Activated T-helper 1 cell treated with anti-CD3 and anti-CD28 coated beads, Interleukin-12 subunit alpha, Interleukin-12 subunit beta, Interleukin-2, Interleukin-4 antibody, amounts not matched to agents 30 ng/mL and 10 ng/mL and 1 ng/mL, durations not matched to agents 14 hours and 24 hours and 36 hours (primary cell): ENCODE data around the gene GOLT1A. TPM values are rescaled to one million over a fixed set of nuclear protein-coding genes. Genes with fewer than 3 reads are reported as not detected.

Experiments
- DNase-seq: peaks from one replicate; pipeline ENCODE4 v3.0.0; 2021; ENCODE audit warnings: low spot score
- H3K27ac Mint-ChIP-seq: one replicate; pipeline ENCODE4 v1.8.0; 2021; ENCODE audit warnings: mild to moderate bottlenecking, mixed read lengths
- H3K27me3 Mint-ChIP-seq: one replicate; pipeline ENCODE4 v1.8.0; 2022; ENCODE audit warnings: mild to moderate bottlenecking, moderate library complexity, mixed read lengths; ENCODE audit not compliant: insufficient read depth
- H3K36me3 Mint-ChIP-seq: one replicate; pipeline ENCODE4 v1.8.0; 2021; ENCODE audit warnings: low read depth, mixed read lengths
- H3K4me1 Mint-ChIP-seq: one replicate; pipeline ENCODE4 v1.8.0; 2021; ENCODE audit warnings: low read depth, mixed read lengths
- H3K4me3 Mint-ChIP-seq: one replicate; pipeline ENCODE4 v1.8.0; 2021; ENCODE audit warnings: mild to moderate bottlenecking, moderate library complexity, mixed read lengths
- H3K9me3 Mint-ChIP-seq: one replicate; pipeline ENCODE4 v1.8.0; 2021; ENCODE audit warnings: mixed read lengths
- intact Hi-C: fragments of 100-400 bp; cut with micrococcal nuclease; formaldehyde crosslinking; loops from one replicate; pipeline ENCODE4 v1.15.1; 2024
- total RNA-seq: library from RNA; stranded (reverse); gene quantifications from 2 replicates; pipeline ENCODE4 v1.2.3, GENCODE V29; 2022

The GOLT1A gene, protein sequence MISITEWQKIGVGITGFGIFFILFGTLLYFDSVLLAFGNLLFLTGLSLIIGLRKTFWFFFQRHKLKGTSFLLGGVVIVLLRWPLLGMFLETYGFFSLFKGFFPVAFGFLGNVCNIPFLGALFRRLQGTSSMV
- not detected in 2 replicates for total RNA-seq

- DNase-seq = peak; percentile 10
- Mint-ChIP-seq H3K9me3 (no peaks in the 10 kb centered on the region), H3K27me3 (peaks cover 7% of the 10 kb centered on the region), H3K27ac (peak within 1 kb of the TSS; percentile 3), H3K4me1 (peaks cover 5% of the 10 kb centered on the region), H3K36me3 (no peaks in the 10 kb centered on the region), H3K4me3 (peak within 1 kb of the TSS; percentile 59)
- intact Hi-C loops = loop anchor here (1.0 kb wide), 1 partner anchor 149 kb away; no protein-coding TSS in a partner anchor
Observed at GRCh38 chr1:204213668-204214662, at the start of gene GOLT1A. TSS of gene GOLT1A (minus strand) at chr1:204213988. CDS start at chr1:204213906, 82 bp downstream.

- Mint-ChIP-seq H3K27ac (no peak overlapping the region), H3K9me3 (no peaks in the 10 kb centered on the region), H3K4me1 (no peaks in the 10 kb centered on the region), H3K36me3 (no peaks in the 10 kb centered on the region), H3K4me3 (no peak overlapping the region), H3K27me3 (peaks cover 2% of the 10 kb centered on the region)
- intact Hi-C loops = no loop called here
- DNase-seq = no peak
Observed at GRCh38 chr1:204263254-204263910, 49.6 kb upstream of the GOLT1A start.

GRCh38 chr1:204262506-204263253 lies 48.9 kb upstream of the GOLT1A start:
- intact Hi-C loops = no loop called here
- no peak overlapping the region for H3K4me3 Mint-ChIP-seq

DNA sequence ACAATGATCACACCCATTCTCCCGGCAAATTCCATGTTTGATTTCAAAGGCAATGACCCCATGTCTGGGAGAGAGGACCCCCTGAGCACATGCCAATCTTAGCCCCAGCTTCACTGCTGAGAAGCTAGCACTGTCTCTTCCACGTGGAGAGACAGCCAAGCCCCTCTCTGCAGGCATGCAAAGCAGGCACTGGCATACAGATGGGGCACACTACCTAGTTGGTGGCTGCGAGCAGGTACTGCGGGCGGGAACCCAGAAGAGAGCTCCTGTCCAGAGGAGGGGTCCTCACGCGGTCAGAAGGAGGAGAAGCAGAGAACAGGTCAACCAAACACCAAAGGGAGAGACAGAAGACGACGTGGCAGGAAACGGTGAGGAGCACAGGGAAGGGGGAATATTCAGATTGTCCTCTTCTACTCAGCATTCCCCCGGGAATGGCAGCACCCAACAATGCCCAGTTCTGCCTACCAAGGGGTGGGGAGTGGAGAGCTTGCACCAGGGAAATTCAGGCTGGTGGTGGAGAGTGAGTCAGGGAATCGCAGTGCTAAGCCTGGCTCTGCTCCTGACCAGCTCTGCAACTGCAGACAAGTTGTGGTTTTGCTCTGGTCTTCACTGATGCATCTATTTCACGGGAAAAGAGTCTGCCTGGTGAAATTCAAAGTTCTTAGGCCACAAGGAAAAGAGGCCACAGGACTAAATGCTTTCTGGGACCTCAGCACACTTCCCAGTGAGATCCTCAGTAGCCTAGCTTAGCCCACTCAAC lies 48.1 kb upstream of the GOLT1A start:
- no peaks in the 10 kb centered on the region for H3K9me3 Mint-ChIP-seq
- intact Hi-C loops = no loop called here
- H3K4me1 Mint-ChIP-seq = no peaks in the 10 kb centered on the region
- DNase-seq = no peak
- no peak overlapping the region for H3K27ac Mint-ChIP-seq
- no peaks in the 10 kb centered on the region for H3K36me3 Mint-ChIP-seq
- H3K27me3 Mint-ChIP-seq = peaks cover 2% of the 10 kb centered on the region
- no peak overlapping the region for H3K4me3 Mint-ChIP-seq

More at GRCh38 chr1:204262506-204263253, 48.9 kb upstream of the GOLT1A start:
- Mint-ChIP-seq H3K36me3 (no peaks in the 10 kb centered on the region), H3K4me1 (no peaks in the 10 kb centered on the region), H3K27ac (no peak overlapping the region), H3K27me3 (peaks cover 2% of the 10 kb centered on the region), H3K9me3 (no peaks in the 10 kb centered on the region)
- no peak for DNase-seq

DNA sequence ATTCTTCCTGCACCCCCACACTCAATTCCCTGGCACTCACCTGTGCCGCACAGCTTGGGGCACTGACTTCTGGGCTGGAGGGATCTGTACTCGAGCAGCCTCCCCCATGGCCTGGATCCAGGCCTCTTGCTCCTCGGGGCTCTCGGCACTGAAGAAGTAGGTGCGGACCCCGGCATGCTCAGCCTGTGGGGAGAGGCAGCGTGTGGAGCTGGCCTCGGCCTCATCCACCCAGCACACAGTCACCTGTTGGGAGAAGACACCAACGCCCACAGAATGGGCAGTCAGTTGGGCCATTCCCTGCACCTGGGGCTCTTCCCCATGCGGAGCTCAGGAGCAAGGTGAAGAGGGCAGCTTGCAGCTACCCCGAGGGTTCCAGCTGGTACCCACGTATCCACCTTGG lies 47.5 kb upstream of the GOLT1A start:
- peaks cover 3% of the 10 kb centered on the region for H3K27me3 Mint-ChIP-seq
- no peak overlapping the region for H3K4me3 Mint-ChIP-seq
- no peaks in the 10 kb centered on the region for H3K9me3 Mint-ChIP-seq
- intact Hi-C loops = no loop called here
- H3K36me3 Mint-ChIP-seq = no peaks in the 10 kb centered on the region
- no peaks in the 10 kb centered on the region for H3K4me1 Mint-ChIP-seq
- no peak overlapping the region for H3K27ac Mint-ChIP-seq
- DNase-seq = no peak

DNA sequence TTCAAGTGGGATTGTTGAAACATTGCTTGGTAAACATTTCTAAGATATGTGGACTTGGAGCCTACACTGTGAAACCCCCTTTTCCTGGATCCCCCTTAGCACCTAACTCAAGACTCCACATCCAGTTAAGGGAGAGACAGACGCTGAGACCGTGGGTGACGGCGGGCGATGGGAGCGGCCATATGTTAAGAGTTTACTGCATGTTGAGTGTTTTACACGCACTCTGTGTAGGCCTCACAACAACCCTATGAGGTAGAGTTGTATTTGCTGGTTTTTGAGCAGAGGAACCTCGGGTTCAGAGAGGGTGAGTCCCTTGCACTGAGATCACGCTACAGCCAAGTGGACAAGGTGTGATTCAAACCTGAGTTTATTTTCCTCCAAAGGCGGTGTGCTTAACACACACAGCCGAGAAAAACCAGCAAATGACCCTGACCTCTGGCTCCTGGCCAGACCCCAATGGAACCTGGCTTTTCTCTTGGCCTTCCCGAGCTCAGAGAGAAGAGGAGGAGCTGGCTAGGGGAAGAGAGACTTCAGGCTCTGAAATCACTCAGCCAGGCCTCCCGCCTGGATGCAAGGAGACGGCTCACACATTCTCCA lies 46.9 kb upstream of the GOLT1A start:
- intact Hi-C loops = no loop called here
- no peaks in the 10 kb centered on the region for H3K36me3 Mint-ChIP-seq
- no peaks in the 10 kb centered on the region for H3K4me1 Mint-ChIP-seq
- no peaks in the 10 kb centered on the region for H3K9me3 Mint-ChIP-seq
- H3K4me3 Mint-ChIP-seq = no peak overlapping the region
- H3K27me3 Mint-ChIP-seq = peaks cover 3% of the 10 kb centered on the region
- DNase-seq = no peak
- H3K27ac Mint-ChIP-seq = no peak overlapping the region

DNA sequence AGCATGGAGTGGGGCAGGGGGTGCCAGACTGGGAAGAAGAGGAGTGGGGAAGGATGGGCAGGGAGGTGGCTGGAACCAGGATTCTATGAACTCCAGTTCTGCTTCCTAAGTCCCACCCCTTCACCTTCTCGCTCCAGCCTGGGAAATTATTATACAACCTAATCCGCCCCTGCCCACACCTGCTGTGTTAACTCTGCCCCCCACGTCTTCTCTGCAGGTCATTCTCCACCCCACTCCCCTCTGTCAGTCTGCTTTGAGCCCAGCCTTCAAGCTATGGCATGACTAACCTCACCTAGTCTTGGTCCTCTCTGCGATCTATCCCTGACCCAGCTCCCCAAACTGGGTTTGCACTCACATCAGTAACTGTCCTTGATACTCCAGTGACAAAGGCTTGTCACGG lies 46.0 kb upstream of the GOLT1A start:
- Mint-ChIP-seq H3K4me1 (no peaks in the 10 kb centered on the region), H3K36me3 (no peaks in the 10 kb centered on the region), H3K27me3 (peaks cover 5% of the 10 kb centered on the region), H3K27ac (peak overlapping the region; percentile 25), H3K4me3 (no peak overlapping the region), H3K9me3 (no peaks in the 10 kb centered on the region)
- intact Hi-C loops = no loop called here
- DNase-seq = no peak

- Mint-ChIP-seq H3K27me3 (peaks cover 5% of the 10 kb centered on the region), H3K4me3 (no peak overlapping the region), H3K27ac (no peak overlapping the region), H3K36me3 (no peaks in the 10 kb centered on the region), H3K9me3 (no peaks in the 10 kb centered on the region), H3K4me1 (no peaks in the 10 kb centered on the region)
- DNase-seq = no peak
- intact Hi-C loops = no loop called here
Observed at GRCh38 chr1:204259196-204259595, 45.4 kb upstream of the GOLT1A start.

DNA sequence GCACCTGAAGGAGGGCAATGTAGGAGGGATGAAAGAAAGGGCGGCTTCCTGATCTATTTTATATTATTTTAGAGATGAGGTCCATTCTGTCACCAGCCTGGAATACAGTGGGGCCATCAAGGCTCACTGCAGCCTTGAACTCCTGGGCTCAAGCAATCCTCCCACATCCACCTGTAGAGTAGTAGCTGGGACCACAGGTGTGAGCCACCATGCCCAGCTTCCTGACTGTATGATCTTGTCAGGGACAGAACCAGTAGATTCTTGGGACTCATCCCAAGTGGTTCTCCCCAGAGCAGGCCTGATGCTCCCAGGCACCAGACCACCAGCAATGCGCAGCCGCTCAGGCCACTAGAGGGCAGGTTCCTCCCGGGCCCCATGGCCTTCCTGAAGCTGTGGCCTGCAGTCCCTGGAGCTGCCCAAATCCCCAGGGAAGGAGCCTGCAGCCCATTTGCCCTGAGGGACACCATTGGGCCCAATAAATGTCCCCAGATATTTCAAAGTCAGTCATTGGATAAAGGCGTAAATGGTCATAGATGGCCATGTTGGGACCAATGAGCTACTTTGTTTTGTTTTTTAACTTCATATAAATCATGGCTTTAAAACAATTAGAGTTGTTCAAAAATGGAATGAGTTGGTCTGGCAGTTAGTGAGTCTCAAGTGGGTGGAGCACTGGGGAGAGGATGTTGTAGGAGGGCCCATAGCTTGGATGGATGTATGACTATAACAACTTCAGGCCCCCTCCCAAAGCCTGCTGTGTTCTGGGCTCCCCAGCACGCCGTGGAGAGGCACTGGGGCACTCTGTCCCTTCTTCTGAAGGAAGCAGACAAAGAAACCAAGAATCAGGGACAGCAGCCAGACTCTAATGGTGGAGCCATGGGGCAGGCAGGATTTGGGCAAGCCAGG lies 44.7 kb upstream of the GOLT1A start:
- peaks cover 5% of the 10 kb centered on the region for H3K27me3 Mint-ChIP-seq
- DNase-seq = no peak
- no peaks in the 10 kb centered on the region for H3K4me1 Mint-ChIP-seq
- no peak overlapping the region for H3K27ac Mint-ChIP-seq
- no peaks in the 10 kb centered on the region for H3K9me3 Mint-ChIP-seq
- no peak overlapping the region for H3K4me3 Mint-ChIP-seq
- intact Hi-C loops = loop anchor here (1.0 kb wide), 1 partner anchor 105 kb away; no protein-coding TSS in a partner anchor
- H3K36me3 Mint-ChIP-seq = no peaks in the 10 kb centered on the region

DNA sequence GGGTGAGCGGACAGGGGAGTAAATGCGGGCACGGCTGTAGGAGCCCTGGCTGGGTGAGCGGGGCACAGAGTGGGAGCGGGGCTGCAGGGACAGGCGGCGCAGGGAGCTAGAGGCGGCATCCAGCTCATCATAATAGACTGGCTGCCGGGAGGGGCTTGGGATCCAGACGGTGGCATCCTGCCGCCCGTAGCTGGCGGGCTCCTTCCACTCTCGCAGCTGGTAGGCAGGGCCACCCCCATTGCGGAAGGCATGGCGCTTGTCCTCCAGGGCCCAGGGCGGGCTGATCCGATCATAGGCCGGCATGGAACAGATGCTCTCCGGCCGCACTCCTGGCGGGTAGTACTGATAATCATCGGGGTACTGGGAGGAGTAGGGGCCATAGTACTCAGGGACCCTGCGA lies 43.7 kb upstream of the GOLT1A start:
- Mint-ChIP-seq H3K9me3 (no peaks in the 10 kb centered on the region), H3K4me1 (no peaks in the 10 kb centered on the region), H3K36me3 (no peaks in the 10 kb centered on the region), H3K27ac (no peak overlapping the region), H3K27me3 (peaks cover 4% of the 10 kb centered on the region), H3K4me3 (no peak overlapping the region)
- DNase-seq = no peak
- intact Hi-C loops = no loop called here

- Mint-ChIP-seq H3K9me3 (no peaks in the 10 kb centered on the region), H3K36me3 (no peaks in the 10 kb centered on the region), H3K4me1 (no peaks in the 10 kb centered on the region), H3K27ac (no peak overlapping the region), H3K27me3 (peaks cover 4% of the 10 kb centered on the region), H3K4me3 (no peak overlapping the region)
- DNase-seq = no peak
- intact Hi-C loops = no loop called here
Observed at GRCh38 chr1:204256531-204256930, 42.7 kb upstream of the GOLT1A start.
